Activated CD8-positive, alpha-beta T cell treated with anti-CD3 and anti-CD28 coated beads, Interleukin-2, amount 10 ng/mL, durations not matched to agents 7 days and 5 days (primary cell): Measurements from ENCODE around the gene GSTO2. TPM values are rescaled to one million over a fixed set of nuclear protein-coding genes. Genes with fewer than 3 reads are reported as not detected.

Experiments used
- ATAC-seq: fragments of 150-1000 bp; cut with Tn5 transposase; one replicate; pipeline ENCODE4 v1.10.0; 2021; ENCODE audit warnings: moderate library complexity
- CTCF ChIA-PET: fragments of 350-600 bp; sonication (Branson Sonifier 250); formaldehyde crosslinking; loops from one replicate; lab custom pipeline; 2021; ENCODE audit warnings: antibody characterized with exemption; lab: Charles Lee
- POLR2A ChIA-PET: fragments of 350-600 bp; sonication (Branson Sonifier 250); formaldehyde crosslinking; loops from one replicate; lab custom pipeline; 2021; ENCODE audit warnings: antibody characterized with exemption; lab: Charles Lee
- DNase-seq: peaks from one replicate; pipeline ENCODE4 v3.0.0-alpha.2; 2020
- H3K27ac Mint-ChIP-seq: one replicate; pipeline ENCODE4 v1.8.0; 2021; ENCODE audit warnings: mild to moderate bottlenecking, mixed read lengths
- H3K27me3 Mint-ChIP-seq: one replicate; pipeline ENCODE4 v1.8.0; 2021; ENCODE audit warnings: low read depth, mixed read lengths
- H3K36me3 Mint-ChIP-seq: one replicate; pipeline ENCODE4 v1.8.0; 2021; ENCODE audit warnings: low read depth, mixed read lengths
- H3K4me1 Mint-ChIP-seq: one replicate; pipeline ENCODE4 v1.8.0; 2021; ENCODE audit warnings: low read depth, mixed read lengths
- H3K4me3 Mint-ChIP-seq: one replicate; pipeline ENCODE4 v1.8.0; 2021; ENCODE audit warnings: mild to moderate bottlenecking, mixed read lengths
- H3K9me3 Mint-ChIP-seq: one replicate; pipeline ENCODE4 v1.8.0; 2022; ENCODE audit warnings: mixed read lengths; ENCODE audit not compliant: insufficient read depth
- total RNA-seq, 2 experiments: library from RNA; stranded (reverse); gene quantifications; one replicate each; pipeline ENCODE4 v1.2.3, GENCODE V29; 2021

The GSTO2 gene
- total RNA-seq, 2 experiments from 2014 or later: 0.94 to 1.2 TPM

DNA sequence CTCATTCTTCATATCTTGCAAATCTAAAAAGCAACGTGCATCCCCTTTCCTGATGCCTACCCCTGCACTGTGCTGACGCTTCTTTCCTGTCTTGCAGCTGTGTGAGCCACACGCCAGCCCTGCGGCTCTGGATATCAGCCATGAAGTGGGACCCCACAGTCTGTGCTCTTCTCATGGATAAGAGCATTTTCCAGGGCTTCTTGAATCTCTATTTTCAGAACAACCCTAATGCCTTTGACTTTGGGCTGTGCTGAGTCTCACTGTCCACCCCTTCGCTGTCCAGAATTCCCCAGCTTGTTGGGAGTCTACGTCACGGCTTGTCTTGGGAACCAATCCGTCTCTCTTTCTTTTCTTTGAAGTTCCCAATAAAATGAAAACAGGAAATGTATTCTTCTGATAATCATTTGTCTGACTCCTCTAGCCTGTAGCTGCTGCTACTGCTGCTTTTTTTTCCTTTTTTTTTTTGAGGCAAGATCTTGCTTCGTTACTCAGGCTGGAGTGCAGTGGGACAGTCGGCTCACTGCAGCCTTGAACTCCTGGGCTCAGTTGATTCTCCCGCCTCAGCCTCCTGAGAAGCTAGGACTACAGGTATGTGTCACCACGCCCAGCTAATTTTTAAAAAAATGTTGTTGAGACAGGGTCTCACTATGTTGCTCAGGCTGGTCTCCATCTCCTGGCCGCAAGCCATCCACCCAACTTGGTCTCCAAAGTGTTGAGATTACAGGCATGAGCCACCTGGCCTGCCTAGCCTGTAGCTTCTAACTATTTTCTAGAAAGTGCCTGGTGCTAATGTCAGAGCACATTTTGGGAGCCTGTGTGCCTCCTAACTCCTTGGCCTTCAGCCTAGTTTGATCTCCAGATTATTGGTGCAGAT, 30.3 kb downstream of the GSTO2 start:
- POLR2A ChIA-PET: interaction anchor here (0.5 to 1.6 kb wide), 4 partner anchors 12 to 39 kb away, joined by 3 to 4 read pairs (median 3); partner anchors contain the start of gene ITPRIP
- Mint-ChIP-seq H3K9me3 (peaks cover 18% of the 10 kb centered on the region), H3K4me3 (no peak overlapping the region), H3K27ac (no peak overlapping the region), H3K36me3 (peaks cover 18% of the 10 kb centered on the region), H3K27me3 (peaks cover 10% of the 10 kb centered on the region), H3K4me1 (peaks cover 32% of the 10 kb centered on the region)
- ATAC-seq (no peak), DNase-seq (no peak)
- CTCF ChIA-PET: interaction anchor here (0.9 to 4.0 kb wide), 9 partner anchors 9 to 52 kb away, joined by 3 to 46 read pairs (median 4); partner anchors contain the start of gene CFAP58

DNA sequence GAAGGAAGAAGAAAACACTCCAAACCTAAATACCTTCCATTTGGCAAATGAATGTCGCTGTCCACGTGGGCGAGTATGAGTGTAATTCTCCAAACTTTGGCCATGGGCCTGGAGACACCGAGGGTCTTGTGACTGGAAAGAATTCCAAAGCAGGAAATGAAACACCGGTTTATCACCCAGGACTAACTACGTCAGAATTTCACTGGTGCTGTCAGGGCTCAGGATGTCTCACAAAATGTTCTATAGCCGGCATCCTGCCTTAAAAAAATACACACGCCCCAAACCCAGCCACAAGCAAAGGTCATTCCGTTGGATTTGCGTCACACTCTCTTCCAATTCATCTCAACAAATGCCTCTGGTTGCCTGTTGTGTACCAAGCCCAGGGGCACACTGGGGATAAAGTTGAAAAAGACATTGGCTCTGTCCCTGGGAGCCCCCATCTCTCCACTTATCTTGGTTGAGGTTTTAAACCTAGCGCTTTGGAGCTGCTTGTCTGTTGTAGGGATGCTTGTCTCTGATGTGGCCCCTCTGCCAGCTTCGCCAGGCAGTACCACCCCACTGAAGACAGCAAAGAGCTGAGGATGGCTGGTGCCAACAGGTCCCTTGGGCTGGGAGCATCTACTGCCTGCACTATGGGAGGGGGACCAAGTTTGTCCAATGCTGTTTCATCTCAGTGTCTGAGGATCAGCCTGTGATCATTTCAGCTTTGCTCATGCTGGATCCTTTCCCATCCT, 31.2 kb downstream of the GSTO2 start:
- DNase-seq (no peak), ATAC-seq (no peak)
- ChIA-PET POLR2A (interaction anchor here (1.0 to 1.3 kb wide), 2 partner anchors 11 to 22 kb away, joined by 3 read pairs; no protein-coding TSS in a partner anchor), CTCF (interaction anchor here (1.0 to 4.0 kb wide), 5 partner anchors 10 to 51 kb away, joined by 3 to 46 read pairs (median 11); partner anchors contain the start of gene CFAP58)
- peaks cover 4% of the 10 kb centered on the region for H3K27me3 Mint-ChIP-seq
- peaks cover 18% of the 10 kb centered on the region for H3K9me3 Mint-ChIP-seq
- H3K4me3 Mint-ChIP-seq: no peak overlapping the region
- peaks cover 18% of the 10 kb centered on the region for H3K36me3 Mint-ChIP-seq
- H3K4me1 Mint-ChIP-seq: peaks cover 39% of the 10 kb centered on the region
- H3K27ac Mint-ChIP-seq: peak overlapping the region; percentile 84

DNA sequence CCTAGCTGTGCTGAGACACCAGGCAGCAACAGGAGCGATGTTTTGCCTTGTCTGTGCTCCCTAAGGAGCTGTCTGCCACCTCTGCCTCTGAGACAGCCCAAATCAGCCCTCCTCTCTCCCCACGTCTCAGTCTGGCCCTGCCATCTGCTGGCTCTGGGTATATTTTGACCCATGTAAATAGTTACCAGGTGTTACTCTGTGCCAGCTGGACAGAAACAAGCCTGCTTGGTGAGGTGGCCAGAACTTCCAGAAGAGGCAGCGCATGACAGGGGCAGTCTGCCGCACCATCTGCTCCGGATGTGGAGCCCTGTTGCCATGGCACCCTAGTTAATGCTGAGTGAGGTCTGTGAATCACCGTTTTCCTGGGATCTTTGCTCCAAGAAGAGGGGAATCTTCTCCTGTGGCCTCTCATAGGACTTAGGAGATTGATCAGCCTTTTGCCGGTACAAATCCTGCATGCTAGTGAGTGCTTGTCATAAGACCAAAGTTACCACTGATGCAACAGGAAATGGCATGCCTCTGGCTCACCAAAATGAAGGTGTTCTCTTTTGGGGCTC, 31.8 kb downstream of the GSTO2 start:
- ATAC-seq (peak; percentile 40), DNase-seq (peak; percentile 53)
- Mint-ChIP-seq H3K36me3 (peaks cover 18% of the 10 kb centered on the region), H3K4me1 (peaks cover 43% of the 10 kb centered on the region), H3K9me3 (peaks cover 18% of the 10 kb centered on the region), H3K27ac (peak overlapping the region; percentile 84), H3K4me3 (no peak overlapping the region), H3K27me3 (peaks cover 2% of the 10 kb centered on the region)
- CTCF ChIA-PET: interaction anchor here (2.7 to 4.0 kb wide), 3 partner anchors 10 to 51 kb away, joined by 11 to 46 read pairs (median 43); partner anchors contain the start of gene CFAP58
- POLR2A ChIA-PET: interaction anchor here (0.8 to 1.0 kb wide), 2 partner anchors 21 to 1766 kb away, joined by 3 read pairs; no protein-coding TSS in a partner anchor

DNA sequence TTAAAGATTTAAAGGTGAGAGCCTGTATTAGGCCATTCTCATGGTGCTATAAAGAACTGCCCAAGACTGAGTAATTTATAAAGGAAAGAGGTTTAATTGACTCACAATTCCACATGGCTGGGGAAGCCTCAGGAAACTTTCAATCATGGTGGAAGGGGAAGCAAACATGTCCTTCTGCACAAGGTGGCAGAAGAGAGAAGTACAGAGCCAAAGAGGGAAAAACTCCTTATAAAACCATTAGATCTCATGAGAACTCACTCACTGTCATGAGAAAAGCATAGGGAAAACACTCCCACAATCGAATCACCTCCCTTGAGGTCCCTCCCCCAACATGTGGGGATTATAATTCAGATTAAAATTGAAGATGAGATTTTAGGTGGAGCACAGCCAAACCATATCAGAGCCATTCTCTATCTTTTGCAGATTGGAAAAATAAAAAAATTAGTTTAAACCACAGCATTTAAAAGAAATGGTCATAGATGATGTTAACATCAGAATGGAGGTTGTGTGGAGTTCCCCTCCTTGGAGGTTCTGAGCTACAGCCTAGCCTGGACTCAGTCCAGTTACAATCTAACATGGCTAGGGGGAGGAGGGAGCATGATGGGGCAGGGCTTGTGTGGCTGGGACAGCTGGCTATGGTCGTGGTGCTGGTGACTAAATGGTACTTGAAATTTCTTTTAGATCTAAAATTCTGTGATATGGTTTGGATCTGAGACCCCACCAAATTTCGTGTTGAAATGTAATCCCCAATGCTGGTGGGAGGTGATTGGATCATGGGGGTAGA, 33.1 kb downstream of the GSTO2 start:
- Mint-ChIP-seq H3K4me3 (no peak overlapping the region), H3K36me3 (peaks cover 18% of the 10 kb centered on the region), H3K27me3 (peaks cover 4% of the 10 kb centered on the region), H3K9me3 (peaks cover 18% of the 10 kb centered on the region), H3K4me1 (peaks cover 56% of the 10 kb centered on the region), H3K27ac (no peak overlapping the region)
- POLR2A ChIA-PET: no interaction called here
- CTCF ChIA-PET: interaction anchor here (2.3 to 13.8 kb wide), 4 partner anchors 8 to 48 kb away, joined by 8 to 303 read pairs (median 128); partner anchors contain the start of genes CFAP58, GSTO2 and ITPRIP
- DNase-seq: no peak
- no peak for ATAC-seq

DNA sequence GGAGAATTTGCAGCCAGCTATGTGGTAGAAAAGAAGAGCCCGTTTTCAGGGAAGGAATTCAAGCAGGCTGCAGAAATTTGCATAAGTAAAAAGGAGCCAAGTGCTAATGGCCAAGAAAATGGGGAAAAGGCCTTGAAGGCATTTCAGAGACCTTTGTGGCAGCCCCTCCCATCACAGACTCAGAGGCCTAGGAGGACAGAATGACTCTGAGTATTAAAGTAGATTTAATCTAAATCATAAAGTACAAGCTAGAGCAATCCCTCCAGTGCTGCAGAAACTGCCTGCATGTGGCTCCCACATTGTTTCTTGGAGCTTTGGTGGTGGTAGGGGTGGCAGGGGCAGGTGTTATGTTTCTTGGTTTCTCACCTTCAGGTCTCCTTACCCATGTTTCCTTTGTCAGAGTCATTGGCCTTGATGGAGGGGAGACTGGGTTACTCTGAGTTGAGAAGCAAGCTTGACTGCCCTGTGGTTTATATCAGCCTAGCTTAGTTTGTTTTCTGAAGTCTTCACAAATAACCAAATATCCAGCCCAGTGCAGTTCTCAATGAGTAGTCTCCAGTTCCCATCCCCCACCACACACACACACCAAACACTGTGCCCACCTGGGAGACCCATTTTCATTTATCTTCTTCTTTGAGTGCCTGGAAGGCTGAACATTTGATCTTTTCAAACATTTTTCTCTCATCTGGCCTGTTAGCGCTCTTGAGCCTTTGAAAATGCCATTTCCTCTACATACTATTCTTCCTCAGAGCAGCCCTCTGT, 34.8 kb downstream of the GSTO2 start:
- H3K27ac Mint-ChIP-seq: peak overlapping the region; percentile 64
- ATAC-seq (no peak), DNase-seq (no peak)
- H3K36me3 Mint-ChIP-seq: peaks cover 28% of the 10 kb centered on the region
- CTCF ChIA-PET: interaction anchor here (1.1 to 13.8 kb wide), 7 partner anchors 10 to 49 kb away, joined by 3 to 303 read pairs (median 30); partner anchors contain the start of genes CFAP58, GSTO1, GSTO2 and ITPRIP
- H3K9me3 Mint-ChIP-seq: peaks cover 18% of the 10 kb centered on the region
- H3K27me3 Mint-ChIP-seq: peaks cover 4% of the 10 kb centered on the region
- no peak overlapping the region for H3K4me3 Mint-ChIP-seq
- POLR2A ChIA-PET: interaction anchor here (0.6 to 1.0 kb wide), 3 partner anchors 34 to 348 kb away, joined by 3 read pairs; partner anchors contain the start of gene ITPRIP
- peaks cover 72% of the 10 kb centered on the region for H3K4me1 Mint-ChIP-seq

DNA sequence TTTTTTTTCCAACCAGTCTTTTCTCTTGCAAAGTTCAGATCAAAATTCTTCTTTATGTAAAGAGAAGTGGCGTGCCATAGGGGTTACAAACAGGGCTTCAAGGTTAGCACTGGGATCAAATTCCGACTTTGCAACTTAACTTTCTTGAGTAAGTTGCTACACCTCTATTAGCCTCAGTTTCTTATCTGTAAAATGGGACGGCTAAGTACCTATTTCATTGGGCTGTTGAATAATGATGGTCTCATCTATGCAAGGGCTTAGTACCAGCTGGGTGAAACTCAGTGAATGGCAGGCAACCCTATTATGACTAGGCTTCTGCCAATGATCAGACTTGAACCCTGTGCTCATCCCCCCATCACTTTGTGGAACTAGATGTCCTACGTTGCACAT, 35.4 kb downstream of the GSTO2 start:
- POLR2A ChIA-PET: interaction anchor here (1.0 kb wide), 1 partner anchor 34 kb away, joined by 3 read pairs; the partner anchor contains the start of gene ITPRIP
- H3K27ac Mint-ChIP-seq: no peak overlapping the region
- H3K4me1 Mint-ChIP-seq: peaks cover 77% of the 10 kb centered on the region

DNA sequence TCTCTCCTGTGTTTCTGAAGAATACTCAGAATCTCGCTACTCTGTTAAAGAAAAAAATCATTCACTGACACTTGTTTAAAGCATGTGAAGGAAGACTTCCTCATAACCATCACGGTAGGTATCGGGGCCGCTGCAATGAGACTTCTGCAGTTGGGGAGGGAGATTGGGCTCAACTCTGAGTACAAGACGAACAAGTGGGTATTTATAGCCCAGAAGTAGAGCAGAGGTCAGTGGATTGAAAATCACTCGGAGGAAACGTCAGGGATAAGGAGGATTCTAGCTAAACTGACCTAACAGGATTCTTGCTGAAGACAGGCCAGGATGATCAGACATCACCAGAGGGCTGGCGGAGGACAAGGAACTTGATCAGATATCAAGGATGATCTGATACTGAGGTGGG, 35.9 kb downstream of the GSTO2 start:
- Mint-ChIP-seq H3K36me3 (peaks cover 37% of the 10 kb centered on the region), H3K27me3 (peaks cover 4% of the 10 kb centered on the region), H3K4me1 (peaks cover 82% of the 10 kb centered on the region), H3K27ac (no peak overlapping the region), H3K9me3 (peaks cover 18% of the 10 kb centered on the region), H3K4me3 (no peak overlapping the region)
- DNase-seq: no peak
- no peak for ATAC-seq
- ChIA-PET CTCF (interaction anchor here (1.0 to 13.8 kb wide), 13 partner anchors 9 to 45 kb away, joined by 3 to 303 read pairs (median 30); partner anchors contain the start of genes CFAP58, GSTO2 and ITPRIP), POLR2A (interaction anchor here (5.2 kb wide), 1 partner anchor 33 kb away, joined by 50 read pairs; the partner anchor contains the start of gene ITPRIP)

More for the DNA sequence above, 35.4 kb downstream of the GSTO2 start:
- DNase-seq: no peak
- H3K27me3 Mint-ChIP-seq: peaks cover 4% of the 10 kb centered on the region
- H3K4me3 Mint-ChIP-seq: no peak overlapping the region
- H3K36me3 Mint-ChIP-seq: peaks cover 31% of the 10 kb centered on the region
- peaks cover 18% of the 10 kb centered on the region for H3K9me3 Mint-ChIP-seq
- ATAC-seq: no peak
- CTCF ChIA-PET: interaction anchor here (1.1 to 13.8 kb wide), 10 partner anchors 10 to 49 kb away, joined by 3 to 303 read pairs (median 39); partner anchors contain the start of genes CFAP58, GSTO1, GSTO2 and ITPRIP

DNA sequence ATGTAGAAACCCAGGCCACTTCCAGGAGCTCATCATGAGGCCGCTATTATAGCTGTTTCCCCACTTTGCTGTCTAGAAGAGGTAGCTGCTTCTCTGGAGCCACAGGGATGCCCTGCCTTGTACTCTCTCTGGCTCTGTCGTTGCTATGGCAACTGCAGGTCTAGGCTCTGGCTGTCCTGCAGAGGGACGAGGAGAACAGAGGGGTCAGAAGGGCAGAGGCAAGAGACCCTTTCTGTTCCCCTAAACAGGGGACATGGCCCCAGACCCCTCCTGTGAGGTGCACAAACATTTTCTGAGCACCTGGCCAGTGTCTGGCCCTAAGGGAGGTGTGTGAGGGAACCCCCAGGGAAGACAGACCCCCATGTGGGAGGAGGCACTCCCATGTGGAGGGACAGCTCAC, 37.9 kb downstream of the GSTO2 start:
- peaks cover 51% of the 10 kb centered on the region for H3K36me3 Mint-ChIP-seq
- ChIA-PET POLR2A (interaction anchor here (1.0 to 5.2 kb wide), 4 partner anchors 23 to 44 kb away, joined by 3 to 50 read pairs (median 4); partner anchors contain the start of genes GSTO2 and ITPRIP), CTCF (interaction anchor here (0.6 to 13.8 kb wide), 12 partner anchors 13 to 60 kb away, joined by 3 to 303 read pairs (median 34); partner anchors contain the start of genes CFAP58, GSTO2 and ITPRIP)
- no peak for ATAC-seq
- peaks cover 4% of the 10 kb centered on the region for H3K27me3 Mint-ChIP-seq
- H3K4me3 Mint-ChIP-seq: no peak overlapping the region
- DNase-seq: no peak
- peaks cover 80% of the 10 kb centered on the region for H3K4me1 Mint-ChIP-seq
- H3K27ac Mint-ChIP-seq: no peak overlapping the region
- H3K9me3 Mint-ChIP-seq: peaks cover 14% of the 10 kb centered on the region

DNA sequence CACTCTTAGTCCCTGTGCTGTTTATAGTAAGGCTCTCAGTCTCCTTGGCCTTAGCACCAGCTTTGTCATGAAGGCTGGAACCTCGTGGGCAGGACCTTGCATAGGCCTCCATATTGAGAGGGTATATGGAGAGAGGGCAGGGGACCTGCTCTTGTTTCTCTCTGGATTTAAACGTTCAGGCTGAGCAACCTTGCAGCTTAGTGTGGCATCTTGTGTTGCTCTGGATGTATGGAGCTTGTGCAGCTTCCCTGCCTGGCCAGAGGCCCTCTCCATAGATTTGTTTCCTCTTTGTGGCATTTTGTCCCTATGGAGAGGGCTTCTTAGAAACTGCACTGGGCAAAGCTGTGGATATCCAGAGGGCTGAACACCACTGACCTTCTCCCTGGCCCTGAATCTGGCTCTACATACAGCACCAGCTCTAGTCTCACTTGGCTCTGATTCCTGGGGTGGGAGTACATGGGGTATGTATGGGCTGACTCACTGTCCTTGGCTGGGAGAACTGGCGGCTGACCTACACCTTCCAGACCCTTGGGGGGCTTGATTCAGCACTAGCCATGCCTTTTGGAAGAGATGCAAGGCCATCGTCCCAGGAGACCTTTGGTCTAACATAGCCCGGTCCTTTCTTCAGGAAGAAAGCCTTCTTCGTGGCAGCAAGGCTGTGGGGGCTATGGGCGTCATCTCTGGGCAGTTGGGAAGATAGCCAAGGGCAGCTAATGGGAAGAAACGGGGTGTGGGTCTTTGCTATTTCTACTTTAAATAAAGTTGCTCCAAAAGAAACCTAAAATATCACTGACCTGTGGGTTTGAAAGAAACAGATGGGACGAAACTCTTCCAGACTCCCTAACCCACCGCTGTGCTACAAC, 38.8 kb downstream of the GSTO2 start:
- Mint-ChIP-seq H3K9me3 (peaks cover 6% of the 10 kb centered on the region), H3K27me3 (peaks cover 4% of the 10 kb centered on the region), H3K4me1 (peaks cover 84% of the 10 kb centered on the region), H3K27ac (peak overlapping the region; percentile 87), H3K36me3 (peaks cover 55% of the 10 kb centered on the region), H3K4me3 (peak overlapping the region; percentile 49)
- ChIA-PET CTCF (interaction anchor here (1.5 to 13.8 kb wide), 10 partner anchors 14 to 59 kb away, joined by 4 to 303 read pairs (median 39); partner anchors contain the start of genes CFAP58, GSTO2 and ITPRIP), POLR2A (interaction anchor here (1.0 to 5.2 kb wide), 5 partner anchors 14 to 43 kb away, joined by 3 to 50 read pairs (median 4); partner anchors contain the start of genes GSTO2 and ITPRIP)
- ATAC-seq: no peak
- no peak for DNase-seq
